Activated CD4-positive, alpha-beta T cell treated with anti-CD3 and anti-CD28 coated beads, Interleukin-2, Interleukin-4, amounts not matched to agents 100 ng/mL and 50 ng/mL, durations not matched to agents 16 hours and 8 hours (primary cell): ENCODE results near the gene PSMF1.

ENCODE experiments used
- DNase-seq: peaks from one replicate; pipeline ENCODE4 v3.0.0-alpha.2; 2020; ENCODE audit warnings: low spot score

Gene PSMF1

DNA sequence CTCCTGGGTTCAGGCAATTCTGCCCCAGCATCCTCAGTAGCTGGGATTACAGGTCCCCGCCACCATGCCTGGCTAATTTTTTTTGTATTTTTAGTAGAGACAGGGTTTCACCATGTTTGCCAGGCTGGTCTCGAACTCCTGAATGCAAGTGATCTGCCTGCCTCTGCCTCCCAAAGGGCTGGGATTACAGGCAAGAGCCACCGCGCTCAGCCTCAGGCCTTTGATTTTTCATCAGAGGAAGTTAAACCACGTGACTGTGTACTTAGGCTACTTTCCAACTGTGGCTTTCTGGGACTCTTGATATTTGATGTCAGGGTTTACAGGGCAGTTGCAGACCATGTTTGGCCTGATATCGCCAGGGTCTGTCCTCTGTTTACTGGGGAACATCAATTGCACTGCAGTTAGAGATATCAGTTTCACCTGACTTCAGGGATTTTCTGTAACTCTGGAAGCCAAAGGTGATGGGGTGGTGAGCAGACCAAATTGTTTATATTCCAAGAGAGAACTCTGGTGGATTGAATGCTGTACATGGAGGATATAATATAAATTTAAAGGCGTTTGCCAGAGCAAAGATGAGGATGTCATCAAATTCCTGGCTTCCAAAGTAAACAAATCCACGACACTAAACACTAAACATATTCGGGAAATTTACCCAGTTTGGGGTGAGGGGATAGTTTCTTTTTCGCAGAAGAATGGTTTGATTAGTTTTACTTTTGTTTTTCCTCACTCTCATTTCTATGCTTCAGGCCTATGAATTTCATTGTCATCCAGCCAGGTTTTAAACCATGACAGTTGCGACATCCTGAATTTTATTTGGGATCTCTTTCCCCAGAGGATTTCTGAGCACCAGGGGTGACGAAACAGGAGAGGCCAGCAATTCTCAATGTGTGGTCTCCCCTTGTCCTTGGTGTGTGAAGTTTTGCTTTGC lies 4.2 kb downstream of the PSMF1 start:
- peak; percentile 34 for DNase-seq

DNA sequence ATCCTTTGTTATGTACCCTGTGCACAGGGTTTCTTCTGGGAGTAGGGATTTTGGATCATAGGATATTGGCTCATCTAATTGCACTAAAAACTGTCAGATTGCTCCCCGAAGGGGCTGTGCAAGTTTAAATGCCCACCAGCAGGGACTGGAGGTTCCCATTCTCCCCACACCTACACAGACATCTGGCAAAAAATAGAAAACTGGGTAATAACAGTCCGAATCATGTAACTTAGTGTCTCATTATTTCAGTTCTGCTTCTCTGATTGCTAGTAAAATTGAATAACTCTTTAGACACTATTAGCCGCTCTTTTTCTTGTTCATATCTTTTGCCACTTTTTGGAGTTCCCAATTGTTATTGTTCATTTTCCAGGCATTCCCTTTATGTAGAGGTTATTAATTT lies 5.3 kb downstream of the PSMF1 start:
- no peak for DNase-seq

DNA sequence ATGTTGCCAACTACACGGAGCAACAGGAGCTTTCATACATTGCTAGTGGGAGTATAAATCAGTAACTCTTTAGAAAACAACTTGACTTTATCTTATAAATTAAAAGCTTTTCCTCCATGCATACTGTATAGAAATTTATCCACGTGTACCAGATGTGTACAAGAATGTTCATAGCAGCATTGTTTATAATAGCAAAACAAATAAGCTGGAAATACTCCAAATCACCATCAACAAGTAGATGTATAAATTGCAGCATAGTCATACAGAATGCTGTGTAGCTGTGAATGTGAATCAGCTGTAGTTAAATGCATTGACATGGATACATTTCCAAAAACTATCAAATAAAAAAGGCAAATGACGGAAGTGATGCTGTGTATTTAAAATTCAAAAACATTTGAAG lies 6.0 kb downstream of the PSMF1 start:
- DNase-seq: no peak

DNA sequence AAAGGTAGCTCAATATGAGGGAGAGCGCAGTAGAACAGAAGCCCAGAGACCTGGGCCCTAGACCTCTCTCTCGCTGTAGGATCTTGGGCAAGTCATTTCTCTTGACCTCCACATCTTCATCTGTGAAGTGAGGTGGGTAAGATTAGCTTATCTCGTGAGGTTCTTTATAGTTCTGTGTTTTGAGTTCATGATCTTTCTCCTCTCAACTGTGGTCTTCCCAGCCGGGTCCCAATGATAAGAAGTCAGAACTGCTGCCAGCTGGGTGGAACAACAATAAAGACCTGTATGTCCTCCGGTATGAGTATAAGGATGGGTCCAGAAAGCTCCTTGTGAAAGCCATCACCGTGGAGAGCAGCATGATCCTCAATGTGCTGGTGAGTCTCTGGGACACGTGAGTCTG lies 6.9 kb downstream of the PSMF1 start:
- DNase-seq: no peak

DNA sequence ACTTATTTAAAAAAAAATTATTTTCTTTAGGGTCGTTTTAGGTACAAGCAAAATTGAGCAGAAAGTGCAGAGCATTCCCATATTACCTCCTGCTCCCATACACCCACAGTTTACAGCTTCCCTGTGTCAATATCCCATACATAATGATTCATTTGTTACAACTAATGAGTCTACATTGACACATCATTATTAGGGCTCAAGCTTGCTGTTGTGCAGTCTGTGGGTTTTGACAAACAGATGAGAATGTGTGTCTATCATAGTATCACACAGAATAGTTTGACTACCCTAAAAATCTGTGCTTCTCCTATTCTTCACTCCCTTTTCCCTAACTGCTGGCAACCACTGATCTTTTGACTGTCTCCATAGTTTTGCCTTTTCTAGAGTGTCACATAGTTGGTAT lies 9.4 kb downstream of the PSMF1 start:
- DNase-seq: no peak

DNA sequence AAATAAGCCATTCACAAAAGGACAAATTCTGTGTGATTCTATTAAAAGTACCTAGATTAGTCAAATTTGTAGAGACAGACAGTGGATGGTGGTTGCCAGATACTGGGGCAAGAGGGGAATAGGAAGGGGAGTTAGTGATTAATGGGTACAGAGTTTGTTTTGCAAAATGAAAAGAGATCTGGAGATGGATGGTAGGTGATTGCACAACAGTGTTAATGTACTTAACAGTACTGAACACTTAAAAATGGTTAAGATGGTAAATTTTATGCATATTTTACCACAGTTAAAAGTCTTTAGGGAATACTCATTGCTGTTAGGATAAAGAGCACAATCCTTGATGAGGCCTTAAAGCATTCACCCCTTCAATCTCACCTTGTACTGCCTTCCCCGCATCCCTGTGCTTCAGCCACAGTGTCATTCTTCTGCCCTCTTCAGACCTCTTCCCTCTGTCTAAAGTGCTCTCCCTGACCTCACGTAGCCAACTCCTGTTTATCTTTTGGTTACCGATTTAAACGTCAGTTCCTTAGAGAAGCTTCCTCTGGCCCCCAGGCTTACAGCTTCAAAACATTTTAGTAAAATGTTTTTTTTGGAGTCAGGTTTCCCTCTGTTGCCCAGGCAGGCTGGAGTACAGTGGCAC lies 11.8 kb downstream of the PSMF1 start:
- no peak for DNase-seq

DNA sequence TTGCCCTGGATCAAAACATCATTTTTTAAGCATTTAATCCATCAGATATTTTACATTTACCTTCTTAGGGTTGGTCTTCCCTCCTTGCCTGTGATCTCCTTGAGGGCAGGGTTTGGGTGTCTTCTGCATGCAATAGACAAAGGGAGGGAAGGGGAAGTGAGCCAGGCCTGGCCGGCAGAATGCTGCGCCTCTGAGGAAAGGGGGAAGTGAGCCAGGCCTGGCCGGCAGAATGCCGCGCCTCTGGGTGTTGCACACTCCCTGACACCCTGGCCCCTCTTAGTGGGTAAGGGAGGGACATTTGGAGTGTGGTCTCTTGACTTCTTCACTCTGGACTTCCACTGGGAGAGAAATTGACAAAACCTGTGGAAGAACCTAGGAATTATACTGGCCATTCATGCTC lies 12.4 kb downstream of the PSMF1 start:
- DNase-seq: no peak

DNA sequence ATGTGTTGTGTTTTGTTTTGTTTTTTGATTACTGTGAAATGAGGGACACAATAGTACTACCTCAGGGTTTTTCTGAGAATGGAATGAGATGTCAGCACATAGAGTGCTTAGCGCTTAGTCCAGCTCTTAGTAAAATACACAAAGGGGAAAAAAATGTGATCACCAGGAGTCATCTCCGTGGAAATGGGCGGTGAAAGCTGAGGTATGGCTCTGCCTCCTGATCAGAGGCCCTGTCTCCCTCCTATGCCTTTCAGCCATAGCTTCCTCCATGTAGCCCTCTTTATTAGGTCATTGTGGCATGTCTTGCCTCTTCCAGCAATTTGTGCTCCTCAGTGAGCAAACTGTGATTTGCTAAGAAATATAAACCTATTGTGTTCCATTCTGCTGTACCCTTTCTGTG lies 13.0 kb downstream of the PSMF1 start:
- no peak for DNase-seq

DNA sequence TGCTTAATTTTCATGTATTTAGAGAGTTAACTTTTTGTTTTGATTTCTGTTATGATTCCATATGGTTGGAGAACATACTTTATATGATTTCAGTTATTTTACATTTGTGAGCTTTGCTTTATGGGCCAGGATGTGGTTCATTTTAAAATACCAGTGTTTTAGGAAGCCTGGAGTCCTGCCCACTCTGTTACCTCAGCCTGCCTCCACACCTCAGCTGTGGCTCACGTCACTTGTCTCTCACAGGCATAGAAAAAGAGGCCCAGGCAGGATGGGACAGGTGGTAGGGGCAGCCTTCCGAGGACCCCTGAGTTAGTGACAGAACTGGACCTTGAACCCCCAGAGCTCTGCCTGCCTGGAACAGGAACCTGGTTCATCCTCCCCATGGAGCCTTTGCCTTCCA lies 16.0 kb downstream of the PSMF1 start:
- DNase-seq: no peak

DNA sequence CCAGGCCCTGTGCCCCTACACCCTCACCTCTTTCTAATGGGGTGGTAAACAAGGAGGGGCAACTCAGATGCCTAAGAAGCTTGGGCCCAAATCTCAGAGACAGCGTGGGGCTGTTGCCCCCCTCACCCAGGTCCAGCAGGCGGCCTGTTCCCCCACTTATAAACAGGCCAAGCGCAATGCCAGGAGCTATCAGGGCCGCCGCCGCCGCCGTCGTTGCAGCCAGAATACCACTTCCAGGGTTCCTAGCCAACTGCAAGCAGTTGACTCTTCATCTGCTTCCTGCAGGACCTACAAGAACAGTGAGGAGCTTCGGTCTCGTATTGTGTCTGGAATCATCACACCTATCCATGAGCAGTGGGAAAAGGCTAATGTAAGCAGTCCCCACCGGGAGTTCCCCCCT lies 16.4 kb downstream of the PSMF1 start:
- DNase-seq: no peak

DNA sequence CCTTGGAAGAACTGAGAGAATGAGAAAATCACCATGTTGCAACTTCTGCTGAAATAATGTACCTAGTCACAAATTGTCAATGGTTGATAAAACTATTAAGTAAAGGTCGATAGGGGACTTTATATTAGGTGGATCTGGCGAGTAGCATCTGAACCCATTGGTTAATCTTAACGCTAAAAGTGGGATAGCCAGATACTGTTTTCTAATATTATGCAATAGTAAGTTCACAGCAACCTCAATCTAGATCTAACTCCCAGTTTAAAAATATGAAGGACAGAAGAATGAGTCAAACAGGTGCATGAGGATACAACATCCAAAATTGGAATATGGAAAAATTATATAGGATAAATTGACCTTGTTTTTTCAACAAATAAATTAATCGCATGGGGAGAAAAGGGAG lies 18.8 kb downstream of the PSMF1 start:
- no peak for DNase-seq

DNA sequence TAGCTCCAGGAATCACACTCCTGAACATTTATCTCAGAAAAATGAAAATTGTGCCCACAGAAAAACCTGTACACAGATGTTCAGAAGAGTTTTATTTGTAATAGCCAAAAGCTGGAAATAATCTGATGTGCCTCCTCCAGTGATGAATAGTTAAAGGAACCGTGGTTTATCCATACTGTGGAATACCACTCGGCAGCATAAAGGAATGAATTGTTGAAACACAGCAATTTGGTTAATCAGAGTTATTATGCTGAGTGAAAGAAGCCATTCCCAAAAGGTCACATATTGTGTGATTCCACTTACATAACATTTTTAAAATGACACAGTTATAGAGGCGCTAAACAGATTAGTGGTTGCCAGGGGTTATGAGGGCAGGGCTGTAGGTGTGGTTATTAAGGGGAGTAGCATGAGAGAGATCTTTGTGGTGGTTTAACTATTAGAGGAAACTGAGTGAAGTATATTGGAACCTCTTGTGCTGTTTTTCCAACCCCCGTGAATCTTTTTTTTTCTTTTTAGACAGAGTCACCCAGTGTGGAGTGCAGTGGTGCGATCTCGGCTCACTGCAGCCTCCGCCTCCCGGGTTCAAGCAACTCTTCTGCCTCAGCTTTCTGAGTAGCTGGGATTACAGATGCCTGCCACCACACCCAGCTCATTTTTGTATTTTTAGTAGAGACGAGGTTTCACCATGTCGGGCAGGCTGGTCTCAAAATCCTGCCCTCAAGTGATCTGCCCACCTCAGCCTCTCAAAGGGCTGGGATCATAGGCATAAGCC lies 26.2 kb downstream of the PSMF1 start:
- no peak for DNase-seq

DNA sequence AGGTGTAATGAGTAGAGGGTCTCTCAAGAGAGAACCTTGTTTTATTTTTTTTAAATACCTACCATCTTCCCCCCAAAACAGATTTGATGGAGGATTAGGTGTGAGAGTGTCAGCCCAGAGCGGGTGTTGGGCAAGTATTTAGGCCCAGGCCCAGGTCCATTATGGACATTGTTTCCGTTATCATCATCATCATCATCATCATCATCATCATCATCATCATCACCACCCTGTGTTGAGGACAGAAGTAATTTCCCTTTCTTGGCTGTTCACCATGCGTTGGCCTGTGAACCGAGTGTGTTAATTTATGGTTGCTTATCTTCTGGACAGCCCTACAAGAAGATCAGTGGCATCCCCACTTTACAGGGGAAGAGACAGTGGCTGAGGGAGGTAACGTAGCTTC lies 28.6 kb downstream of the PSMF1 start:
- DNase-seq: no peak

DNA sequence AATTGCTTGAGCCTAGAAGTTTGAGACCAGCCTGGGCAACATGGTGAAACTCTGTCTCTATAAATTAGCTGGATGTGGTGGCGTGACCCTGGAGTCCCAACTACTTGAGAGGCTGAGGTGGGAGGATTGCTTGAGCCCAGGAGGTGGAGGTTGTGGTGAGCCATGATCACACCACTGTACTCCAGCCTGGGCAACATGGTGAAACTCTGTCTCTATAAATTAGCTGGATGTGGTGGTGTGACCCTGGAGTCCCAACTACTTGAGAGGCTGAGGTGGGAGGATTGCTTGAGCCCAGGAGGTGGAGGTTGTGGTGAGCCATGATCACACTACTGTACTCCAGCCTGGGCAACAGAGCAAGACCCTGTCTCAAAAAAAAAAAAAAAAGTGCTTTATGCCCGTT lies 31.4 kb downstream of the PSMF1 start:
- DNase-seq: peak; percentile 27

DNA sequence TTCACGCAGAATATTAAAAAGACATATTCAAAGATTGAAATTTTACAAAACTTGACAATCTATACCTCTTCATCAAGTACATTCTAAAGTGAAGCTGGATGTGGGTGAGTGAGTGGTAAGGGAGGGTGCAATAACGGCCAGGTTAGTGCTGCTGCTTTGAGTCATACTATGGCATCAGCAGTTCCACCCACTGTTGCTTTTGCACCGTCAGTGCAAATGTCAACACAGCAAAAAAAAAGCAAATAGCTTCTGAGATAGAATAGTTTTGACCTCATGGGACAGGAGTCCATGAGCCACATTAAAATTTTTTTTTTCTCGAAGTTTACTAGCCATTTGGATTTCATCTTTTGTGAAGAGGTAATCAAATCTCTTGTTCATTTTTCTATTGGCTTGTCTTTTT lies 31.8 kb downstream of the PSMF1 start:
- peak; percentile 56 for DNase-seq

DNA sequence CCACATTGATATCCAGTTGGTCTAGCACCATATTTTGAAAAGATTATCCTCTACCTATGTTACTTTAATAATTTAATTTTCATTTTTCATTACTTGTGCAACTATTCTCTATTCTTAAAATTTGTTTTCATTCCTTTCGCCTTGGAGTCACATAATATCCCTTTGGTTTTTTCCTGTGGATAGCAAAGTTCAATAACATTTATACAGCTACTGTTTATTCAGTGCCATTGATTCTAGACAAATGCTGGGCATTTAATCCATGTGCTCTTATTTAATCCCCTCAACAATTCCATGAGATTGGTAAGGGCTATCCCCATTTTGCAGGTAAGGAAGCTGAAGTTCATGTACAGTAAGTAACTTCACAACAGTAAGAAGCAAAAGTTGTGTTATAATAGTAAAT lies 32.6 kb downstream of the PSMF1 start:
- DNase-seq: no peak

DNA sequence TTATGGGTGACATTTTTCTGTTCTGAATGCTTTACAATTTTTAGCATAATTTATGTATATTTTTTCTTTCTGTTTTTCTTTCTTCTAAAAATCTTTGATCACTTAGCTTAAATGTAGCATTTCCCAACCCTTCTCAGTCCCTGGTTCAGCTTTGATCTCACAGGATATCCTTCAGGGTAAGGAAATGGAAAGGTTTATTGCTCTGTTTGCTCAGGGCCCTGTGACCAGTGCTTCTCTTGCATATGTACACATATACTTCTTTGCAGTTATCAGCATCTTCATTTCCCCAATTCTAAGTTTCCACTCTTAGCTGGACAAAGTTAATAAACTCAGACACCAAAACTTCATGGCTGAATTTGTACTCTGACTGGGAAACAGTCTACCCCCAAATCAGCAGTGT lies 35.8 kb downstream of the PSMF1 start:
- no peak for DNase-seq

DNA sequence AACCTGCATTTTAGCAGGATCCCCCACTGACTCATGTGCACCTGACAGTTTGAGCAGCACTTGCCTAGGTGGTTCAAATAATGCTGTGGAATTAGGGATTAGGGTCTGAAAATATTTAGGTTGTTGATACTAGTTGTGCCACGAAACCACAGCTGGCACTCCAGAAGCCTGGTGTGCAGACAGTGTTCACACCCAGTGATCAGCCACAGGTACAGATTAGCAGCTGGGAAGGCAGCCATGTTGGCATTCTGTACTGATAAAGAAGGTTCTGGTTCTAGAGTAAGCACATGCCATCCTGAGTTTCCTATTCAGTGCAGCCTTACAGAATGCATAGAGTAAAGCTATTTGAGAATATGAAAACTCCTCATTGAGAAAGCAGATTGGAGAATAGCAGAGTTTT lies 36.3 kb downstream of the PSMF1 start:
- DNase-seq: no peak

DNA sequence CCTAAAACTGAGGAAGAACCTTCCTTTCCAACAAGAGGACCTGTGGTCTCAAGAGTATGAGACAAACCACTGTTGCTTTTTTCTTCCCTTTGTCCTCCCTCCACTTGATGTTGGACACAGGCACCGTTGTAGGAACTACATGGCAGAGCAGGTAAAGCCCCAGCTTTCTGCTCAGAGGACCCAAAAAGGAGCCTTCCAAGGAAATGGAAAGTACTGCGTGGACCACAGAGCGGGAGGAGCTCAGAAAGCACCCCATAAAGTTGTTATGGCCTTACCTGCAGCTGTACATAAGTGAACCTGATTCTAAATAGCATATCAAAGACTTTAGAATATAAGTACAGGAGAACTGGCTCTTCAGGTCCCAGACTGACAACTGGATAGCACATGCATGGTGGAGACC lies 36.9 kb downstream of the PSMF1 start:
- DNase-seq: no peak

DNA sequence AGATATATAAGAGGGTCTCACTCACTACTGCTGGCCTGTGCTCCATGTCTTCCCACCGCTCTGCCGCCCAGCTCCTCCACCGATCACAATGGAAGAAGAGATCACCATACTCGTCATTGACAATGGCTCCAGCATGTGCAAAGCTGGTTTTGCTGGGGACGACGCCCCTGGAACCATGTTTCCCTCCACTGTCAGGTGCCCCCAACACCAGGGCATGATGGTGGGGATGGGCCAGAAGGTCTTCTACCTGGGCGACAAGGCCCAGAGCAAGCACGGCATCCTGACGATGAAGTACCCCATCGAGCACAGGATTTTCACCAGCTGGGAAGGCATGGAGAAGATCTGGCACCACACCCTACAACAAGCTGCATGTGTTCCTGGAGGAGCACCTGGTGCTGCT lies 42.1 kb downstream of the PSMF1 start:
- no peak for DNase-seq

DNA sequence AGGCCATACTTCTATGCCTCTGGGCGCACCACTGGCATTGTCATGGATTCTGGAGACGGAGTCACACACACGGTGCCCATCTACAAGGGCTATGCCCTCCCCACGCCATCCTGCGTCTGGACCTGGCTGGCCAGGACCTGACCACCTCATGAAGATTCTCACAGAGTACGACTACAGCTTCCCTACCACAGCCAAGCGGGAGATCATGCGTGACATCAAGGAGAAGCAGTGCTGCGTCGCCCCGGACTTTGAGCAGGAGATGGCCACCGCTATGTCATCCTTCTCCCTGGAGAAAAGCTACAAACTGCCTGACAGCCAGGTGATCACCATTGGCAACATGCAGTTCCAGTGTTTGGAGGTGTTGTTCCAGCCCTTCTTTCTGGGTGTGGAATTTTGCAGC lies 42.6 kb downstream of the PSMF1 start:
- no peak for DNase-seq

DNA sequence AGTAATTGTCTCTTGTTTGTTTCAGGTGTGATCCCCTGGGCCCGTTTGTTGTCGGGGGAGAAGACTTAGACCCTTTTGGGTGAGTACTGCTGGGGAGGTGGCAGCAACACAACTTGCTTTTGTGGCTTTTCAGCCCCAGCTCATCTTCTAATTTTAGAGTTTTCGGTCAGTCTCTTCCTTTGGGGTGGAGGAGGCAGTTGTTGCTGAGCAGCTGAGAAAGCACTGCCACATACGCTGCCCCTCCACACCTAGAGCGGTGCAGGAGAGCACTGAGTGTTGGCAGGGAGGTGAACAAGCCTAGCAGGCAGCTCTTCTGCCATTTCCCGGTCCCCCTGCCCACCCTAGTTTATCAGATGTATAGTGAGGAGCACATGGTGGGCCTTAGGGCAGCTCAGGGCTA lies 44.7 kb downstream of the PSMF1 start:
- no peak for DNase-seq

DNA sequence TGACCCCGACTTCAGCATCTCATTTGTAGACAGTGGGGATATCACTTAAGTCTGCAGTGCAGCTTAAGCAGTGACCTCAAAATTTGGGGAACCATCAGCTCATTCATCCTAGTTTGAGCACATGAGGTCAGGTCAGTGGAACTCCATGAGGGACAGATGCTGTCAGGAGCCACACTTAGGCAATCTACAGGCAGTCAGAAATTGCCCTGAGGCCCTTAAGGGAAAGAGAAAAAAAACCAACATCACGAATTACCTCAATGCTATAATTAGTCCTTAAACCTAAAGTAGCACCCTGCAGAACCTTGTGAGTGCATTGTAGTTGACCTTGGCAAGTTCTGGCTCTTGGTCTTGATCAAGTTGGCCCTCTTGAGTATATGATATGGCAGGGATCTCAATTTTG lies 45.3 kb downstream of the PSMF1 start:
- no peak for DNase-seq
